ENCODE measurements around the gene XPA. TPM values are rescaled to one million over a fixed set of nuclear protein-coding genes. Genes with fewer than 3 reads are reported as not detected.

Gene XPA
- total and polyA plus RNA-seq, 2 of the 8 experiments (the other 6 are each of a cell fraction or from before 2014, with no cell fraction given): 0.24 to 2.6 TPM

- no peak for TF ChIP-seq CHD2 (IDR thresholded peaks at IDR 0.05; ENCODE audit: low read length)
- peak; percentile 50; the same call in 1 of the 2 replicates for TF ChIP-seq ATF3 (IDR thresholded peaks at IDR 0.05; ENCODE audit: insufficient read depth, low read depth, low read length)
- TF ChIP-seq NRF1 (IDR thresholded peaks at IDR 0.05; ENCODE audit: low read depth, low read length): peak; percentile 65
- no peak for TF ChIP-seq KDM1A (IDR thresholded peaks at IDR 0.05; ENCODE audit: borderline replicate concordance, low read length)
- TF ChIP-seq EZH2 (IDR thresholded peaks at IDR 0.05; ENCODE audit: low read depth, low read length, severe bottlenecking): no peak
- TF ChIP-seq SP4 (IDR thresholded peaks at IDR 0.05; ENCODE audit: low read length): peak; percentile 35; the same call in 1 of the 2 replicates
- TF ChIP-seq CTBP2 (IDR thresholded peaks at IDR 0.05; ENCODE audit: borderline replicate concordance, insufficient read depth, insufficient read length, low read length): no peak
- TF ChIP-seq JUND (IDR thresholded peaks at IDR 0.05; ENCODE audit: low read length): no peak
- peak; percentile 87 for TF ChIP-seq KDM4A (IDR thresholded peaks at IDR 0.05; ENCODE audit: low read depth, low read length, severe bottlenecking)
Observed at GRCh38 chr9:97696803-97697601, at the start of gene XPA (continued).
